ENCODE measurements around the gene CSTF1.

CSTF1 gene

GRCh38 chr20:56424931-56425330 lies 32.5 kb downstream of the CSTF1 start:
- Histone ChIP-seq H3K79me2 (ENCODE audit: insufficient read depth, low read depth) (no peaks in the 10 kb centered on the region), H3K27me3 (ENCODE audit: insufficient read depth, low read depth) (no peaks in the 10 kb centered on the region)

GRCh38 chr20:56426026-56426425 lies 33.6 kb downstream of the CSTF1 start:
- Histone ChIP-seq H3K4me1 (ENCODE audit: low read depth, poor library complexity, severe bottlenecking) (no peaks in the 10 kb centered on the region), H3K4me3 (IDR thresholded peaks at IDR 0.05; ENCODE audit: insufficient read depth, low read depth, low read length) (no peak overlapping the region), H4K20me1 (ENCODE audit: insufficient read depth) (no peaks in the 10 kb centered on the region), H3K4me2 (no peak overlapping the region), H3K79me2 (ENCODE audit: insufficient read depth, low read depth) (no peaks in the 10 kb centered on the region), H3K27me3 (ENCODE audit: insufficient read depth, low read depth) (no peaks in the 10 kb centered on the region), H3K27ac (no peak overlapping the region), H3K9ac (no peak overlapping the region), H3K36me3 (ENCODE audit: insufficient read depth) (no peaks in the 10 kb centered on the region), H2AFZ (ENCODE audit: low read depth) (no peak overlapping the region)
- no peak for TF ChIP-seq CTCF (conservative IDR thresholded peaks at IDR 0.05; ENCODE audit: low read depth, low read length)

More at GRCh38 chr20:56424931-56425330, 32.5 kb downstream of the CSTF1 start:
- H3K4me3 ChIP-seq (IDR thresholded peaks at IDR 0.05; ENCODE audit: insufficient read depth, low read depth, low read length), result no peak overlapping the region
- H2AFZ ChIP-seq (ENCODE audit: low read depth), result no peak overlapping the region
- H3K4me1 ChIP-seq (ENCODE audit: low read depth, poor library complexity, severe bottlenecking), result no peaks in the 10 kb centered on the region
- H3K36me3 ChIP-seq (ENCODE audit: insufficient read depth), result no peaks in the 10 kb centered on the region
- no peak overlapping the region for H3K9ac ChIP-seq
- no peak for TF ChIP-seq CTCF (conservative IDR thresholded peaks at IDR 0.05; ENCODE audit: low read depth, low read length)
- no peak overlapping the region for H3K4me2 ChIP-seq
- H3K27ac ChIP-seq, result no peak overlapping the region
- no peaks in the 10 kb centered on the region for H4K20me1 ChIP-seq (ENCODE audit: insufficient read depth)

DNA sequence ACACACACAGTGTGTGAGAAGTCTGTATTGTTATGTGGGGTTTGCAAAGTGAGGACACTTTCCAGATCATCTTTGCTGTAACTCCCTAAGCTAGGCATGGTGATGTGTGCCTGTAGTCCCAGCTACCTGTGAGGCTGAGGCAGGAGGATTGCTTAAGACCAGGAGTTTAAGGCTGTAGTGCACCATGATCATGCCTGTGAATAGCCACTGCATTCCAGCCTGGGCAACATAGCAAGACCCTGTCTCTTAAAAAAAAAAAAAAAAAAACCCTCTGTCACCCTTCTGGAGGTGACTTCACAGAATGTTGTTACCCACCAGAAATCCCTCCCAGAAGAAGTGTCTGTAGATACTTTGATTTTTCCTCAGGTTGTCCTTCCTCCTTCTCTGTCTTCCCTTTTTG lies 34.5 kb downstream of the CSTF1 start:
- Histone ChIP-seq H3K4me1 (ENCODE audit: low read depth, poor library complexity, severe bottlenecking) (no peaks in the 10 kb centered on the region), H3K4me3 (IDR thresholded peaks at IDR 0.05; ENCODE audit: insufficient read depth, low read depth, low read length) (no peak overlapping the region), H3K36me3 (ENCODE audit: insufficient read depth) (no peaks in the 10 kb centered on the region), H3K79me2 (ENCODE audit: insufficient read depth, low read depth) (no peaks in the 10 kb centered on the region), H2AFZ (ENCODE audit: low read depth) (no peak overlapping the region), H4K20me1 (ENCODE audit: insufficient read depth) (no peaks in the 10 kb centered on the region), H3K9ac (no peak overlapping the region), H3K27me3 (ENCODE audit: insufficient read depth, low read depth) (no peaks in the 10 kb centered on the region), H3K27ac (no peak overlapping the region), H3K4me2 (no peak overlapping the region)
- TF ChIP-seq CTCF (conservative IDR thresholded peaks at IDR 0.05; ENCODE audit: low read depth, low read length), result no peak

- H4K20me1 ChIP-seq (ENCODE audit: insufficient read depth), result no peaks in the 10 kb centered on the region
- no peaks in the 10 kb centered on the region for H3K36me3 ChIP-seq (ENCODE audit: insufficient read depth)
- H3K27me3 ChIP-seq (ENCODE audit: insufficient read depth, low read depth), result no peaks in the 10 kb centered on the region
- no peak for TF ChIP-seq CTCF (conservative IDR thresholded peaks at IDR 0.05; ENCODE audit: low read depth, low read length)
- no peak overlapping the region for H3K4me2 ChIP-seq
- no peak overlapping the region for H3K4me3 ChIP-seq (IDR thresholded peaks at IDR 0.05; ENCODE audit: insufficient read depth, low read depth, low read length)
- no peak overlapping the region for H3K27ac ChIP-seq
- H3K4me1 ChIP-seq (ENCODE audit: low read depth, poor library complexity, severe bottlenecking), result no peaks in the 10 kb centered on the region
- H3K79me2 ChIP-seq (ENCODE audit: insufficient read depth, low read depth), result no peaks in the 10 kb centered on the region
- no peak overlapping the region for H3K9ac ChIP-seq
- H2AFZ ChIP-seq (ENCODE audit: low read depth), result no peak overlapping the region
Observed at GRCh38 chr20:56427797-56428196, 35.4 kb downstream of the CSTF1 start.
